ENCODE measurements around the gene TEX35.

The TEX35 gene

GRCh38 chr1:178571807-178572206, 58.9 kb downstream of the TEX35 start:
- FAIRE-seq (peak; percentile 11), DNase-seq (ENCODE audit: insufficient read length, low spot score) (no peak)
